H7 (cell line): ENCODE results near the gene NT5C1B. TPM values are rescaled to one million over a fixed set of nuclear protein-coding genes. Genes with fewer than 3 reads are reported as not detected.
A peak's percentile ranks its signal among the peaks of the same experiment; 100 is the strongest.

Experiments used
- DNase-seq: peaks from one replicate; pipeline ENCODE4 v3.0.0; 2012
- H3K27me3 ChIP-seq: 2 replicates; pipeline ENCODE4 v1.6.0; 2011; ENCODE audit warnings: mild to moderate bottlenecking, low read length; ENCODE audit not compliant: control insufficient read depth, insufficient read depth
- H3K36me3 ChIP-seq: replicated peaks from 2 replicates; pipeline ENCODE4 v1.5.1; 2011; ENCODE audit warnings: low read length; ENCODE audit not compliant: control insufficient read depth, insufficient read depth
- H3K4me3 ChIP-seq: 2 replicates; pipeline ENCODE4 v1.5.1; 2011; ENCODE audit warnings: low read depth, mild to moderate bottlenecking, control low read depth, low read length, moderate library complexity; ENCODE audit not compliant: insufficient read depth
- total RNA-seq: library from RNA; depleted of rRNA; stranded (reverse); fragments of >200 nt; shearing (Covaris generic); gene quantifications from 2 replicates; pipeline ENCODE4 v1.2.3, GENCODE V29; 2014; rRNA removed

NT5C1B gene
- total RNA-seq, 1 experiment from 2014 or later = not detected

DNA sequence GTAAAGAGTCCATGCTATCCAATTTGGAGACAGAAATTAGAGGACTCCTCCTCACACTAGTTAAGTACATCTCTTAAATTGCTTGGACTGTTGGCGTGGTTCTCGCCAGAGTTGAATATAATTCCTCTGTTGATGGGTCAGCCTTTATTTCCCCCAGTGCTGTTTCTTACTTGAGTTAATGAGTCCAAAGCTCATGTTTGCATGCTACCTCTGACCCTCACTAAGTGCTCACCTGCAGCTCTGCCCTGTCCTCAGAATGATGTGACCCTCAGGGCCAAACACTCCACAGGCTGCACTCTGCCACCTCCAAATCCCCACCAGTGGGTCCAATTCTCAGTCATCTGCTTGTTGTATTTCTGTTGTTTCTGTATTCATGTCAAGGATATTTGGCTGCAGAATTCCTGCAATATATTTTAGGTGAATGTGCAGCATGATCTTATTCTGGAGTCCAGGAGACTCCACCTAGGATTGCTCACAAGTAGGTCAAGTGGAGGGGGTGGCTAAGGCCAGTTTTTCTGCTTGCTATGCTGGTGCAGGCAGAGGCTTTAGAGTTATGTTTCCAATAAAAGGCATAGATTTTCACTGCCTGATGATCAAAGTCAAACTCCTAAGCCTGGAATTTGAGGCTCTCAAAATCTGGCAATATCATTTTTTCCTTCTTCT lies 66.8 kb downstream of the NT5C1B start:
- H3K36me3 ChIP-seq = no peaks in the 10 kb centered on the region
- no peak overlapping the region for H3K4me3 ChIP-seq
- no peaks in the 10 kb centered on the region for H3K27me3 ChIP-seq
- DNase-seq = no peak

DNA sequence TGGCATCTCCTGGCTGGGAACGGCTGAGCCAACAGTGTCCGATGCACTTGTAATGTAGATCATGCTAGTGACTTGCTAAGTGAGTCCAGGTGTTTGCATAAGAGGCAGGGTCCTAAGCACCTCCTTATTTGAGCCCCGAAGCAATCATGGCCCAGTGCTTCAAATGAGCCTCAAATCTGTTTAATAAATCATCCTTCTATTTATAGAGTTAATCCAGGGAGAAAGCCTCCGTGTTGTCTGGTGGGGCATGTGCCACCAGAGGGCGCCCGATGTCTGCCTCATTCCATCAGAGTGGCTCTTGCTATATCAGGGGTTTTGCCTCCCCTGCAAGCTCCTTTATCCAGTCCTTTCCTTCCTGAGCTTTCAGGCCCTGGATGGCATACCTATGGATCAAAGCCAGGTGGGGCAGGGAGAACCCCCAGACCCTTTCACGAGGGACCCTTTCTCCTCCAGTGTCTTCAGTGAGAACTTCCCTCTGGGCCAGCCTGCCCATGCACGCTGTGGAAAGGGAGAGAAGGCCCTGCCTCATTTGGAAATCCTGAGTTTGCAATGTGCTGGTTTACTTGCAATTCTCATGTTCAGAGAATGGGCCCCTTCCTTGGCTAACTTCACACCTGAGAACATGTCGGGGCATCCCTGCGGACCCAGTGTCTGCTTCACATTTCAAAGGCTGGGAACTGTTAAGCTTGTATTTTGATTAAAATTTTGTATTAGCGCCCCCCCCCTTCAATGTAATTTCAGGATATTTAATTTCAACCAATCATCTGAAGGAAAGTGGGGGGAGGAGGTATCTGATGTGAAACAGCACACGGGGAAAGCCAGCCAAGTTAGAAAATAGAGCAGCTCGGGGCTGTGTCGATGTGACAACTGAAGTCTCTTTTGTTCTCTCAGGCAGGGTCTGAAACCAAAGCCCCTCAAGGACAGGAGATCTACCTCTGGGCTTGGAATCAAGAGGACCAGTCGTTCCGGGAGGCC lies 68.6 kb downstream of the NT5C1B start:
- Histone ChIP-seq H3K36me3 (no peaks in the 10 kb centered on the region), H3K4me3 (no peak overlapping the region), H3K27me3 (no peaks in the 10 kb centered on the region)
- DNase-seq = peak; percentile 66

DNA sequence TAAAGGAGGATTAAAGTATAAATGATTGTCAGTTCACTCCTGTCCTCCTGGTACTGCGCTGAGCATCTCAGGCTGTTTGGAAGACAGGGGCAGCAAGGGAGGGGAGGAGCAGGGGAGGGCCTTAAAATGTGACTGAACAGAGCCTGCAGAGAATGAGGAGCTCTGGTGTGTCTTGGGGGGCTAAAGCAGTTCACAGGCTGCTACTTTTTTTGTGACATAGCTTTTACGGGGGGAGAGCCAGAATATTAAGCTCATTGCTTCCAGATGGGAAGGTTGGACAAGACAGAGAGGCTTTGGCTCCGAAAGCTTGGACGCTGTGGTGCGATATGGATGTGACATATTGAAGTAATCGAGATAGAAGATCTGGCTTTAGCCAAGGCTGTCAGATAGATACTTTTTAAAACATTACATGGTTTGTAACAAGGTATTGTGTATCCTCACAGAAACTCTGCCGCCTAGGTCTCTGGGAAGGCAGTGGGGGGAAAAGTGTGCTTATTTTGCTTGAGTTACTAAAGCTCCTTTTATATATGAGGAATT lies 69.4 kb downstream of the NT5C1B start:
- Histone ChIP-seq H3K4me3 (no peak overlapping the region), H3K27me3 (no peaks in the 10 kb centered on the region), H3K36me3 (no peaks in the 10 kb centered on the region)
- no peak for DNase-seq

DNA sequence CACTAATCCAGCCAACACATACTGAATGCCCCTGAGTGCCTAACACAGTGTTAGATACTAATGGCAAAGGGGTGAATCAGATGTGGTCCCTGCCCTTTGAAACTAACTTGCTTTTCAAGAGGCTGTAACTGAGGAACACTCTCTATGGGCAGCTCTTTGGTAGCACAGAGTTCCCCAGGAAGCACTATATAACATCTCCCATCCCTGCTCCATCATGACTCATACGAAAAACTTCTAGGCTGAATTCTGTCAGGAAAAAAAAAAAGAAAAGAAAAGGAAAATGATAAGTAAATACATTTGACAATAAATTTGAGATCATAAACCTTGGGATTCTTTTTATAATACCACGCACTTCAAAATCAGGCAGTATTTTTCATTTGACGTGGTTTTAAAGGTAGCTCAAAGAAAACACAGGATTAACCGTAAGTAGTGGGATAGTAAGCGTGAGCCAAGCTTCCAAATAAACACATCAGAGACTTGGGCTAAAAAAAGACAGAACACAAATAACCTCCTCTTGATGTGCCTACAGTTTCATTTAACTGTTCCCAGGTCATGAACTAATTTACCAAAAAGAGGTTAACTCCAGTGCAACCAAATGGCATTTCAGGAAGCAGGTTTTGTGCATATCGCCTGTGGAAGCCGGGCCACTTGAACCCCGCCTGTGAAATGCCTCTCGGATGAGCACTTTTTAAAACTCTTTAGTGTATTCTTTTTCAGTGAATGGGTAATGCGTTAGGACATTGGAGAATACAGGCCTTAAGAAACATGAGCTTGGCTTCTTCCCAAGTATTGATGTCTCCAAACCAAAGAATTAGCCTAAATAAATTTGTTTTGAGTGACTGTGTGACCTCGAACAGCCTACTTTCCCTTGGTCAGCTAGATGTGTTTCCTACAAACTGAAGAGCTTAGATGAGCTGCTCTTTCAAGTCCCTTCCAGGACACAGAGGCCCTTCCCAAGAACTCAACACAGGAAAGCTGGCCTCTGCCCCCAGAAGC lies 71.0 kb downstream of the NT5C1B start:
- no peak overlapping the region for H3K4me3 ChIP-seq
- H3K27me3 ChIP-seq = no peaks in the 10 kb centered on the region
- no peaks in the 10 kb centered on the region for H3K36me3 ChIP-seq
- DNase-seq = no peak

DNA sequence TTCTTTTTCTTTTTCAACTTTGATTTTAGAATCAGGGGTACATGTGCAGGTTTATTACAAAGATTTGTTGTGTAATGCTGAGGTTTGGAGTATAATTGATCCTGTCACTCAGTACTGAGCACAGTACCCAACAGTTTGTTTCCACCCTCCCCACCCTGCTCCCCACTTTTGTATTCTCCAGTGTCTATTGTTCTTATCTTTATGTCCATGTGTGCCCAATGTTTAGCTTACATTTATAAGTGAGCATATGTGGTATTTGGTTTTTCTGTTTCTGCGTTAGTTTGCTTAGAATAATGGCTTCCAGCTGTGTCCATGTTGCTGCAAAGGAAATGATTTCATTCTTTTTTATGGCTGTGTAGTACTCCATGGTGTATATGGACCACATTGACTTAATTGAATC lies 72.0 kb downstream of the NT5C1B start:
- Histone ChIP-seq H3K36me3 (no peaks in the 10 kb centered on the region), H3K4me3 (no peak overlapping the region), H3K27me3 (no peaks in the 10 kb centered on the region)
- no peak for DNase-seq

DNA sequence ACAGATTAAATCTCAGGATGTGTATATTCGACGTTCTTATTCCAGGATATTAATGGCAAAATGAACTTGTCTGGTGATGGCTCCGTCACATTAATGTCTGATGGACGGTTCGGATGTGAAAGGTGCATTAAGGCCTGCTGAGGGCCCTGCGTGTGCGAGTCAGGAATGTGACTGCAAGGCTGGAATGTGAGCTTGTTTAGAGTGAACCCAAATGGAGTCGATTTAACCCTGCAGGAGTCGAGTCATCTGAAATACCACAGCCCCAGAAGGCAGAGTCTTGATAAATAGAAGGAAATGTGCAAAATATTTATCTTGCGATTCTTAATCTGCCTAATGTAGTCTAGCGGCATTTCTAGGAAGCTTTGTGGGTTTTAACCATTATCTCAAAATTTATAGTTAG lies 73.3 kb downstream of the NT5C1B start:
- Histone ChIP-seq H3K4me3 (no peak overlapping the region), H3K27me3 (no peaks in the 10 kb centered on the region), H3K36me3 (no peaks in the 10 kb centered on the region)
- DNase-seq = peak; percentile 15

DNA sequence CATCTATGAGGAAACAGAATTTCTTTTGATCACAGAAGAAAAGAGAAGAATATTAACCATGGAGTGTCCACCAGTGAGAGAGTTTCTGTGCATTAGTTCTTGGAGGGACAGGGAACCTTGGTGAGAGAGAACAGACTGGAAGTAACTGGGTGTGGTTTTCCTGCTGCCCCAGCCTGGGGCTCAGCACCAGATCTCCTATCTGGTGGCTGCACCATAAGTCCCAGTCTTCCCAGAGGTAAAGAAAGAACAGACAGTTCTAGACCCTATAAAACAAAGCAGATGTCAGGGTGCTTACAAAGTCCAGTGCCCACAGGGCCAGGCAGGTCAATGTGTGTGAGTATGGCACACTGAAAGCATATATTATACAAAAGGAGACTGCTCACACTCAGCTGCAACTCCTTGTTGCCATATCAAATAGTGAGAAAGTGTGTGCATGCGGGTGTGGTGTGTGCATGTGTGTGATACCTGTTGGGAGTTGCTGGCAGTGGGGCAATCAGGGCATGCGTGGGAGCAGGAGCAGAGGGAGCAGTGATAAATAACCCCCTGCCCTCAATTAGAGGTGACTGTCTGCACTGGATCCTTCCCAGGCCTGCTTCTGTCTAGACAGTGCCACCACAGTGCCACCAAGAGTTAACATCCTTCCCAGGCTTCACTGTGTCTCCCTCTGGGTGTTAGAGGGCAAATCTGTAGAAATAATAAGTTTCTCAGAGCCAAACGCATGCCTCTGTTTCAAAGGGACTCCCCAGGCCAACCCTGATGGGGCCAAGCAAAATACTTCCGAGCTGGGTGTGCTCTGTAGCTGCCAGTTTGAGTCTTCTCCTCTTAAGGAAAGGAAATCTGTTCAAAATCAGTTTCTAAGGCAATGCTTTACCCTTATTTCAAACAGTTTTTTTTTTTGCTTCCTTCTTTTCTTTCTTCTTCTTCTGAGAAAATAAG lies 74.6 kb downstream of the NT5C1B start:
- Histone ChIP-seq H3K4me3 (no peak overlapping the region), H3K36me3 (no peaks in the 10 kb centered on the region)
- DNase-seq = no peak

More for the DNA sequence above, 74.6 kb downstream of the NT5C1B start:
- no peaks in the 10 kb centered on the region for H3K27me3 ChIP-seq

Other genes starting within 250 kb of the NT5C1B start
- 29.7 and 31.7 TPM in 2 replicates for gene RDH14, start 28.9 kb downstream of the NT5C1B start, total RNA-seq